T follicular helper cell (primary cell): ENCODE results near the gene CFAP410.
"Not testable (repeated sequence)": the region's sequence is repeated elsewhere in the genome, so short reads cannot be mapped to it uniquely, and the experiment has no call there.

ENCODE experiments used
- DNase-seq: peaks from one replicate; pipeline ENCODE4 v3.0.0-alpha.2; 2020; ENCODE audit warnings: low read depth

The CFAP410 gene

GRCh38 chr21:44285138-44285992 lies 53.8 kb downstream of the CFAP410 start, which contains the start of gene AIRE:
TSS of gene AIRE (plus strand) at chr21:44285876. CDS start at chr21:44286007, 131 bp downstream.
- DNase-seq, result no peak

- no peak for DNase-seq
Measured at GRCh38 chr21:44283948-44284347, 55.2 kb downstream of the CFAP410 start.

- not testable (repeated sequence) for DNase-seq
Measured at GRCh38 chr21:44283211-44283785, 55.9 kb downstream of the CFAP410 start.

GRCh38 chr21:44282370-44282769 lies 56.8 kb downstream of the CFAP410 start:
- DNase-seq, result no peak

- no peak for DNase-seq
Measured at GRCh38 chr21:44281801-44282200, 57.4 kb downstream of the CFAP410 start.

GRCh38 chr21:44279354-44280260 lies 59.6 kb downstream of the CFAP410 start:
- no peak for DNase-seq
